HepG2 (cell line): ENCODE measurements around the gene RAB34. TPM values are rescaled to one million over a fixed set of nuclear protein-coding genes. Genes with fewer than 3 reads are reported as not detected.

ENCODE experiments used
- AKAP8 ChIP-seq: sonication (generic); formaldehyde crosslinking; IDR thresholded peaks from 2 replicates; pipeline ENCODE4 v1.5.1; 2020; ENCODE audit warnings: mild to moderate bottlenecking, missing genetic modification reagents
- ARID4A ChIP-seq: sonication (generic); formaldehyde crosslinking; IDR thresholded peaks from 2 replicates; pipeline ENCODE4 v1.5.0; 2020; ENCODE audit warnings: mild to moderate bottlenecking, missing genetic modification reagents, borderline replicate concordance
- HDAC6 ChIP-seq: fragments of 200-600 bp; sonication (generic); IDR thresholded peaks from 2 replicates; pipeline ENCODE4 v1.7.0; 2017; ENCODE audit warnings: mild to moderate bottlenecking, antibody characterized with exemption, low read length, low read depth
- HNF1A ChIP-seq, 2 experiments: sonication (generic) in 1 of 2; formaldehyde crosslinking in 1 of 2; IDR thresholded peaks; 2 replicates each; pipeline versions ENCODE4 v1.4.0 to v1.6.1; 2016 to 2020; ENCODE audit warnings: borderline replicate concordance in 1 of 2, low read depth in 1 of 2, mild to moderate bottlenecking in 1 of 2, missing genetic modification reagents in 1 of 2
- HNF1B ChIP-seq: sonication (generic); formaldehyde crosslinking; IDR thresholded peaks from 2 replicates; pipeline ENCODE4 v1.5.1; 2020; ENCODE audit warnings: mild to moderate bottlenecking, moderate library complexity, missing genetic modification reagents
- NBN ChIP-seq: fragments of 450-650 bp; conservative IDR thresholded peaks from 2 replicates; pipeline ENCODE4 v1.6.1; 2017
- ZBTB26 ChIP-seq: IDR thresholded peaks from 2 replicates; pipeline ENCODE4 v1.6.1; 2016; ENCODE audit warnings: missing compliant biosample characterization, missing genetic modification reagents, borderline replicate concordance
- ZBTB44 ChIP-seq: sonication (generic); formaldehyde crosslinking; IDR thresholded peaks from 2 replicates; pipeline ENCODE4 v1.4.0; 2020; ENCODE audit warnings: missing genetic modification reagents
- ZMYM3 ChIP-seq: sonication (generic); formaldehyde crosslinking; IDR thresholded peaks from 2 replicates; pipeline ENCODE4 v1.5.1; 2020; ENCODE audit warnings: mild to moderate bottlenecking, missing genetic modification reagents
- ZNF770 ChIP-seq: sonication (generic); formaldehyde crosslinking; IDR thresholded peaks from 2 replicates; pipeline ENCODE4 v1.5.0; 2020; ENCODE audit warnings: mild to moderate bottlenecking, missing genetic modification reagents
- polyA plus RNA-seq, 8 experiments: library from polyadenylated mRNA; depleted of rRNA in 3 of 8; stranded (reverse) in 7 of 8; unstranded in 1 of 8; fragments of >200 nt; fragmentation: Illumina TruSeq in 4 of 8; extraction: Trizol in 4 of 8; gene quantifications; 2 replicates each; pipeline versions ENCODE4 v1.2.1 to v1.2.3, GENCODE V29; 2011 to 2016; ENCODE audit warnings: low read depth in 4 of 8, missing spikeins in 1 of 8, mixed read lengths in 1 of 8; ENCODE audit not compliant: insufficient read depth in 1 of 8
- total RNA-seq, 5 experiments: library from RNA; depleted of rRNA; stranded (reverse); fragments of >200 nt; fragmentation: Illumina TruSeq; extraction: Trizol; gene quantifications; 2 replicates each; pipeline ENCODE4 v1.2.3, GENCODE V29; 2016; ENCODE audit warnings: low read depth in 1 of 5

Gene RAB34
- total and polyA plus RNA-seq, 2 of the 13 experiments (the other 11 are each of a cell fraction or from before 2014, with no cell fraction given), result 0.49 TPM; not detected in 1

GRCh38 chr17:28743243-28744103 is 25.8 kb upstream of the RAB34 start, which contains the start of gene TRAF4 (continued):
- TF ChIP-seq HNF1A (IDR thresholded peaks at IDR 0.05; ENCODE audit: low read depth) (no peak), HNF1A (CRISPR knock-in tag; IDR thresholded peaks at IDR 0.05; ENCODE audit: borderline replicate concordance) (no peak; the same call in 1 of the 2 replicates), ZBTB26 (0 out of 2 replicates have a peak, but pooled peaks have one; percentile 40), ZBTB44 (CRISPR knock-in tag) (no peak), HNF1B (peak; percentile 52; the same call in 1 of the 2 replicates), NBN (no peak), ZNF770 (CRISPR knock-in tag) (peak; percentile 66), ARID4A (peak; percentile 71; the same call in 1 of the 2 replicates), AKAP8 (CRISPR knock-in tag) (peak; percentile 67; the same call in 1 of the 2 replicates), ZMYM3 (CRISPR knock-in tag) (no peak), HDAC6 (no peak)
